ENCODE data around the gene UBE2G1. TPM values are rescaled to one million over a fixed set of nuclear protein-coding genes. Genes with fewer than 3 reads are reported as not detected.

UBE2G1 gene
- total RNA-seq, 1 donor from 2014 or later: 80.0 TPM

DNA sequence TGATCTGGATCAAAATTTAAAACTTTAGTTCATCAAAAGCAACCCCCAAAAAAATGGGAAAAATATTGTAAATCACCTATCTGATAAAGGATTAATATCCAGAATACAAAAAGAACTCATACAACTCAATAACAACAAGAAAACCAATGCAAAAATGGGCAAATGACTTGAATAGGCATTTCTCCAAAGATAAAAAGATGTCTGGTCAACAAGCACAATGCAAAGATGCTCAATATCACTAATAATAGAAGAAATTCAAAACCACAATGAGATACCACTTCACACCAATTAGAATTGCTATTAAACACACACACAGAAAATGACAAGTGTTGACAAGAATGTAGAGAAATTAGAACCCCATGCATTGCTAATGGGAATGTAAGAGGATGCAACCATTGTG lies 40.4 kb downstream of the UBE2G1 start:
- peaks cover 1% of the 10 kb centered on the region for H3K36me3 Mint-ChIP-seq (ENCODE audit: low read depth)

DNA sequence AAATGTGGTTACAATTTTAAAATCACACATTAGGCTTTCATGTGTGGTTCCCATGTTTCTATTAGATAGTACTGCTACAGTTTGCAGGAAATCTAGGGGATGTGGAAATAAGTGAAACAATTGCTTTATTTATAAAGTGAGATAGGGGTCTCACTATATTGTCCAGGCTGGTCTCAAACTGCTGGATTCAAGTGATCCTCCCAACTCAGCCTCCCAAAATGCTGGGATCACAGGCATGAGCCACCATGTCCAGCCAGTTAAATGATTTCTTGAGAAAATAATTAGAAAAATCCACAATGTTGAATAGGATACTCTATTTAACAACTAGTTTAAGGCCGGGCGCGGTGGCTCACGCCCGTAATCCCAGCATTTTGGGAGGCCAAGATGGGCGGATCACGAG lies 42.0 kb downstream of the UBE2G1 start:
- Mint-ChIP-seq H3K4me1 (ENCODE audit: low read depth) (peaks cover 38% of the 10 kb centered on the region), H3K27me3 (ENCODE audit: low read depth) (no peaks in the 10 kb centered on the region), H3K4me3 (ENCODE audit: unreplicated experiment) (no peak overlapping the region), H3K36me3 (ENCODE audit: low read depth) (peaks cover 1% of the 10 kb centered on the region), H3K27ac (ENCODE audit: unreplicated experiment) (no peak overlapping the region), H3K9me3 (ENCODE audit: low read depth) (peaks cover 7% of the 10 kb centered on the region)
- DNase-seq (ENCODE audit: low spot score): no peak
- TF ChIP-seq, protein P1, sequence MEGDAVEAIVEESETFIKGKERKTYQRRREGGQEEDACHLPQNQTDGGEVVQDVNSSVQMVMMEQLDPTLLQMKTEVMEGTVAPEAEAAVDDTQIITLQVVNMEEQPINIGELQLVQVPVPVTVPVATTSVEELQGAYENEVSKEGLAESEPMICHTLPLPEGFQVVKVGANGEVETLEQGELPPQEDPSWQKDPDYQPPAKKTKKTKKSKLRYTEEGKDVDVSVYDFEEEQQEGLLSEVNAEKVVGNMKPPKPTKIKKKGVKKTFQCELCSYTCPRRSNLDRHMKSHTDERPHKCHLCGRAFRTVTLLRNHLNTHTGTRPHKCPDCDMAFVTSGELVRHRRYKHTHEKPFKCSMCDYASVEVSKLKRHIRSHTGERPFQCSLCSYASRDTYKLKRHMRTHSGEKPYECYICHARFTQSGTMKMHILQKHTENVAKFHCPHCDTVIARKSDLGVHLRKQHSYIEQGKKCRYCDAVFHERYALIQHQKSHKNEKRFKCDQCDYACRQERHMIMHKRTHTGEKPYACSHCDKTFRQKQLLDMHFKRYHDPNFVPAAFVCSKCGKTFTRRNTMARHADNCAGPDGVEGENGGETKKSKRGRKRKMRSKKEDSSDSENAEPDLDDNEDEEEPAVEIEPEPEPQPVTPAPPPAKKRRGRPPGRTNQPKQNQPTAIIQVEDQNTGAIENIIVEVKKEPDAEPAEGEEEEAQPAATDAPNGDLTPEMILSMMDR (IDR thresholded peaks at IDR 0.05): no peak

More for the DNA sequence above, 40.4 kb downstream of the UBE2G1 start:
- DNase-seq (ENCODE audit: low spot score): no peak
- TF ChIP-seq, protein P1 (IDR thresholded peaks at IDR 0.05): no peak
- Mint-ChIP-seq H3K27ac (ENCODE audit: unreplicated experiment) (no peak overlapping the region), H3K4me1 (ENCODE audit: low read depth) (peaks cover 47% of the 10 kb centered on the region), H3K4me3 (ENCODE audit: unreplicated experiment) (no peak overlapping the region), H3K27me3 (ENCODE audit: low read depth) (no peaks in the 10 kb centered on the region), H3K9me3 (ENCODE audit: low read depth) (peaks cover 7% of the 10 kb centered on the region)

DNA sequence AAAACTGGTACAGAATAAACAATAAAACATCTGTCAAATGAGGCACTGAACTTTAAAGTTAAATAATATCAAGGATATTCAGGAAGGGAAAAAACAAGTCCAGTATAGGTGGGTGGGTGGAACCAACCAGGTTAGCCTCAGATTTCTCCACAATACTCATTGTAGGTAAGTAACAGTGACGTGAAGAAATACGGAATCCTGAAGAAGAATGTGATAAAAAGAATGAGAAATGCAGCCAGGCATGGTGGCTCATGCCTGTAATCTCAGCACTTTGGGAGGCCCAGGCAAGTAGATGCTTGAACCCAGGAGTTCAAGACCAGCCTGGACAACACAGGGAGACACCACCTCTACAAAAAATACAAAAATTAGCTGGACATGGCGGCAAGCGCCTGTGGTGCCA lies 47.3 kb downstream of the UBE2G1 start:
- Mint-ChIP-seq H3K9me3 (ENCODE audit: low read depth) (no peaks in the 10 kb centered on the region), H3K4me1 (ENCODE audit: low read depth) (peaks cover 34% of the 10 kb centered on the region), H3K4me3 (ENCODE audit: unreplicated experiment) (no peak overlapping the region), H3K27me3 (ENCODE audit: low read depth) (no peaks in the 10 kb centered on the region), H3K27ac (ENCODE audit: unreplicated experiment) (no peak overlapping the region), H3K36me3 (ENCODE audit: low read depth) (no peaks in the 10 kb centered on the region)
- TF ChIP-seq, protein P1 (IDR thresholded peaks at IDR 0.05): no peak
- no peak for DNase-seq (ENCODE audit: low spot score)

DNA sequence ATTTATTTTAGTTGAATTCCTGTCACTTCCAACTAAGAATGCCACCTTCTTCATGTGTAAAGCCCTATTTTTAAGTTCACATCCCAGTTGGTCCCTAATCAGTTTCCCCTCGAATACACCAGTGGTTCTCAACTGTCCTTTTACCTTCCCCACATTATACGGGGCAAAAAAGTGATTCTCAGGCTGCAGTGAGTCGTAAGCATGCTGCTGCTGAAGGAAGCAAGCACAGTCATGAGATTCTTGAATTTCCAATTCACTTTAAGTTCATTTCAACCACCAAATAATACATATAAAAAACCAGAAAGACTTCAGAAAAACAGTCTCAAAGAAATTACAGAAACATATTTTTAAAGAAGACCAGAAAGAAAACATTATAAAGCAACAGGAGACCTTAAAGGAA lies 47.9 kb downstream of the UBE2G1 start:
- peaks cover 39% of the 10 kb centered on the region for H3K4me1 Mint-ChIP-seq (ENCODE audit: low read depth)
- H3K27me3 Mint-ChIP-seq (ENCODE audit: low read depth): no peaks in the 10 kb centered on the region
- H3K9me3 Mint-ChIP-seq (ENCODE audit: low read depth): no peaks in the 10 kb centered on the region
- DNase-seq (ENCODE audit: low spot score): no peak
- TF ChIP-seq, protein P1 (IDR thresholded peaks at IDR 0.05): no peak
- H3K36me3 Mint-ChIP-seq (ENCODE audit: low read depth): no peaks in the 10 kb centered on the region
- H3K27ac Mint-ChIP-seq (ENCODE audit: unreplicated experiment): peak overlapping the region; percentile 61
- no peak overlapping the region for H3K4me3 Mint-ChIP-seq (ENCODE audit: unreplicated experiment)

DNA sequence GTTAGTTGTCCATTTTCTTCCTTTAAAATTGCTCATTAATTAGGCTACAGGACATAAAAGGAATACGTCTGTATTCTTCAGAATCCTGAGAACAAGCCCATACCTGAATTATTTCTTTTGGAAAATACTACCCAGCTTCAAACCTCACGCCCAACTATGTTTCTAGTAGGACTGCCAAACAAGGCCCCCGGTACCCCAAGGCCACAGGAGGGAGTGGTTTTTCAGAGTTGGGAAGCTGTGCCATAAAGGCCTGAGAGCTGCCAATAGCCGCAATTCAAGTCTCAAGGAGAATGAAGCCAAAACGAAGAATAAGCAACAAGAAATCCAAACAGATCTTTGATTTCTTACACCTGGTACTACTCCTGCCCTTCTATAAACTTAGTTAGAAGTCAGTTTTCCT lies 48.3 kb downstream of the UBE2G1 start:
- Mint-ChIP-seq H3K36me3 (ENCODE audit: low read depth) (no peaks in the 10 kb centered on the region), H3K4me1 (ENCODE audit: low read depth) (peaks cover 43% of the 10 kb centered on the region), H3K9me3 (ENCODE audit: low read depth) (no peaks in the 10 kb centered on the region), H3K27me3 (ENCODE audit: low read depth) (no peaks in the 10 kb centered on the region), H3K27ac (ENCODE audit: unreplicated experiment) (peak overlapping the region; percentile 61), H3K4me3 (ENCODE audit: unreplicated experiment) (no peak overlapping the region)
- TF ChIP-seq, protein P1 (IDR thresholded peaks at IDR 0.05): no peak
- DNase-seq (ENCODE audit: low spot score): no peak

All from chondrocyte (in vitro differentiated cells).